CD4-positive, alpha-beta T cell treated with Interferon alpha-2 for 1 hour (primary cell): ENCODE data around the gene NACC2.

ENCODE experiments used
- DNase-seq, 2 donors: peaks; one replicate each; pipeline ENCODE4 v3.0.0-alpha.2; 2020 to 2022

The NACC2 gene

GRCh38 chr9:136020206-136020605 lies 74.9 kb downstream of the NACC2 start:
- DNase-seq = peak in 1 of 2 donors; percentile 3

GRCh38 chr9:136019681-136020060 lies 75.4 kb downstream of the NACC2 start:
- DNase-seq = no peak

- DNase-seq = no peak
Observed at GRCh38 chr9:136019041-136019680, 75.9 kb downstream of the NACC2 start.

GRCh38 chr9:136018257-136019031 lies 76.6 kb downstream of the NACC2 start:
- no peak for DNase-seq

- no peak for DNase-seq
Observed at GRCh38 chr9:136017289-136018190, 77.5 kb downstream of the NACC2 start.

GRCh38 chr9:136016572-136017288 lies 78.4 kb downstream of the NACC2 start:
- no peak for DNase-seq

- DNase-seq = no peak
Observed at GRCh38 chr9:136015656-136016571, 79.2 kb downstream of the NACC2 start.

- no peak for DNase-seq
Observed at GRCh38 chr9:136014924-136015633, 80.0 kb downstream of the NACC2 start.

GRCh38 chr9:136014147-136014923 lies 80.8 kb downstream of the NACC2 start:
- no peak for DNase-seq

GRCh38 chr9:136013524-136014034 lies 81.5 kb downstream of the NACC2 start:
- no peak for DNase-seq

- no peak for DNase-seq
Observed at GRCh38 chr9:136013116-136013515, 82.0 kb downstream of the NACC2 start.

- DNase-seq = no peak
Observed at GRCh38 chr9:136012651-136013050, 82.4 kb downstream of the NACC2 start.

- no peak for DNase-seq
Observed at GRCh38 chr9:136011703-136012496, 83.2 kb downstream of the NACC2 start.

GRCh38 chr9:136011376-136011702 lies 83.8 kb downstream of the NACC2 start:
- no peak for DNase-seq

- no peak for DNase-seq
Observed at GRCh38 chr9:136010615-136011361, 84.3 kb downstream of the NACC2 start.

- DNase-seq = no peak
Observed at GRCh38 chr9:136010176-136010575, 84.9 kb downstream of the NACC2 start.

- DNase-seq = no peak
Observed at GRCh38 chr9:136009516-136009915, 85.6 kb downstream of the NACC2 start.

GRCh38 chr9:136008693-136008997 lies 86.4 kb downstream of the NACC2 start:
- DNase-seq = no peak
